ENCODE results near the gene TECTB.

DNA sequence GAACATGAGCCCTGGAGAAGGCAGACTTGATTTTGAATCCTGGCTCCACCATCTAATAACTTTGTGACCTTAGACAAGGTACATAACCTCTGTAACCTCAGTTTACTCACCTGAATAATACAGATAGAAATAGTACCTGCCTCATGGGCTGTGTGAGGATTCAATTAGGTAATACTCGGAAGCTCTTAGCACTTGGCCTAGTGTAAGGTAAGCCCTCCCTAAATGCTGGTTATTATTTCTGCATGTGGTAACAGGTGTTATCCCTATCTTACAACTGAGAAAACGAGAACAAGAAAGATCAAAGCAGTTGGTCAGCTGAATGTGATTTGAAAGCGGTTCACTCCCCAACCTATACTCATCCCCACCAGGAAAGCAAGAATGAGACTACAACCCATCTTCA lies 62.0 kb downstream of the TECTB start:
- TF ChIP-seq, protein P1, sequence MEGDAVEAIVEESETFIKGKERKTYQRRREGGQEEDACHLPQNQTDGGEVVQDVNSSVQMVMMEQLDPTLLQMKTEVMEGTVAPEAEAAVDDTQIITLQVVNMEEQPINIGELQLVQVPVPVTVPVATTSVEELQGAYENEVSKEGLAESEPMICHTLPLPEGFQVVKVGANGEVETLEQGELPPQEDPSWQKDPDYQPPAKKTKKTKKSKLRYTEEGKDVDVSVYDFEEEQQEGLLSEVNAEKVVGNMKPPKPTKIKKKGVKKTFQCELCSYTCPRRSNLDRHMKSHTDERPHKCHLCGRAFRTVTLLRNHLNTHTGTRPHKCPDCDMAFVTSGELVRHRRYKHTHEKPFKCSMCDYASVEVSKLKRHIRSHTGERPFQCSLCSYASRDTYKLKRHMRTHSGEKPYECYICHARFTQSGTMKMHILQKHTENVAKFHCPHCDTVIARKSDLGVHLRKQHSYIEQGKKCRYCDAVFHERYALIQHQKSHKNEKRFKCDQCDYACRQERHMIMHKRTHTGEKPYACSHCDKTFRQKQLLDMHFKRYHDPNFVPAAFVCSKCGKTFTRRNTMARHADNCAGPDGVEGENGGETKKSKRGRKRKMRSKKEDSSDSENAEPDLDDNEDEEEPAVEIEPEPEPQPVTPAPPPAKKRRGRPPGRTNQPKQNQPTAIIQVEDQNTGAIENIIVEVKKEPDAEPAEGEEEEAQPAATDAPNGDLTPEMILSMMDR (conservative IDR thresholded peaks at IDR 0.05; ENCODE audit: low read depth, low read length), result no peak
- no peak for TF ChIP-seq EZH2 (IDR thresholded peaks at IDR 0.05; ENCODE audit: borderline replicate concordance, low read depth, low read length, poor library complexity, severe bottlenecking)
